ENCODE measurements around the gene TBC1D5. TPM values are rescaled to one million over a fixed set of nuclear protein-coding genes. Genes with fewer than 3 reads are reported as not detected.
"Not testable (repeated sequence)": the region's sequence is repeated elsewhere in the genome, so short reads cannot be mapped to it uniquely, and the experiment has no call there.

TBC1D5 gene
- total RNA-seq, 2 experiments from 2014 or later = 46.3 to 47.8 TPM

- intact Hi-C loops (cut with micrococcal nuclease) = no loop called here
- DNase-seq = no peak
- Mint-ChIP-seq H3K9me3 (peaks cover 12% of the 10 kb centered on the region), H3K4me3 (no peak overlapping the region), H3K27ac (no peak overlapping the region), H3K36me3 (ENCODE audit: low read depth) (peaks cover 24% of the 10 kb centered on the region), H3K27me3 (no peaks in the 10 kb centered on the region), H3K4me1 (ENCODE audit: low read depth) (no peaks in the 10 kb centered on the region)
- TF ChIP-seq, protein P1, sequence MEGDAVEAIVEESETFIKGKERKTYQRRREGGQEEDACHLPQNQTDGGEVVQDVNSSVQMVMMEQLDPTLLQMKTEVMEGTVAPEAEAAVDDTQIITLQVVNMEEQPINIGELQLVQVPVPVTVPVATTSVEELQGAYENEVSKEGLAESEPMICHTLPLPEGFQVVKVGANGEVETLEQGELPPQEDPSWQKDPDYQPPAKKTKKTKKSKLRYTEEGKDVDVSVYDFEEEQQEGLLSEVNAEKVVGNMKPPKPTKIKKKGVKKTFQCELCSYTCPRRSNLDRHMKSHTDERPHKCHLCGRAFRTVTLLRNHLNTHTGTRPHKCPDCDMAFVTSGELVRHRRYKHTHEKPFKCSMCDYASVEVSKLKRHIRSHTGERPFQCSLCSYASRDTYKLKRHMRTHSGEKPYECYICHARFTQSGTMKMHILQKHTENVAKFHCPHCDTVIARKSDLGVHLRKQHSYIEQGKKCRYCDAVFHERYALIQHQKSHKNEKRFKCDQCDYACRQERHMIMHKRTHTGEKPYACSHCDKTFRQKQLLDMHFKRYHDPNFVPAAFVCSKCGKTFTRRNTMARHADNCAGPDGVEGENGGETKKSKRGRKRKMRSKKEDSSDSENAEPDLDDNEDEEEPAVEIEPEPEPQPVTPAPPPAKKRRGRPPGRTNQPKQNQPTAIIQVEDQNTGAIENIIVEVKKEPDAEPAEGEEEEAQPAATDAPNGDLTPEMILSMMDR (IDR thresholded peaks at IDR 0.05) = no peak
- CTCF ChIA-PET = no interaction called here
- ATAC-seq = no peak
- POLR2A ChIA-PET = no interaction called here
Observed at GRCh38 chr3:17396036-17396435, 346.4 kb downstream of the TBC1D5 start.

DNA sequence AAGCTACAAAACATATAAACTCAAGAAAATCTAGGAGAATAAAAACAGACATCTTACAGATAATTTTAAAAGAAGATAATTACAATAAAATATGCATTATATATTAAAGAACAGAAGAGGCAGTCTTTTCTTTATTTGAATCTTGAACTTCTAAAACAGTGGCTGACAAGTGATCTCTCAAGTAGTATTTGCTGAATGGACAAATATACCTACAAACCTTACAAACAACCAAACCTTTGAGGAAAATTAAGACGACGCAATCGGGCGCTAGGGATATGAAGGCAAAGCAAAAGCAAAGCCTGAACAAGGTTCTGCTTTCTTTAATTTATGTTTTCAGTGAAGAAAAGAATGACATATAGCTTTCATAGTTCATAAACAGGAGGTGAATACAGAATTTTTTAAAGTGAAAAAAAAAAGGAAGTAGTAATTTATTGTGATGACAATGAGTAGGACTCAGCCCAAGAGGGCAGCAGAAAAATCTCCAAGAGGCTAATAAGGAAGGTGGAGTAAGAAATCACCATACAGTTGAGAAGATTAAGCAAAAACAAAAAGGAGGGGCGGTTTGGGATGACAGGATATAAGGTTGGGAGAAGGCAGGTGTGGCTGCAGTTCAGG is 347.8 kb downstream of the TBC1D5 start:
- no peaks in the 10 kb centered on the region for H3K4me1 Mint-ChIP-seq (ENCODE audit: low read depth)
- no peak overlapping the region for H3K4me3 Mint-ChIP-seq
- peaks cover 27% of the 10 kb centered on the region for H3K36me3 Mint-ChIP-seq (ENCODE audit: low read depth)
- H3K27me3 Mint-ChIP-seq = no peaks in the 10 kb centered on the region
- peaks cover 12% of the 10 kb centered on the region for H3K9me3 Mint-ChIP-seq
- intact Hi-C loops (cut with micrococcal nuclease) = no loop called here
- no peak for ATAC-seq
- TF ChIP-seq, protein P1 (IDR thresholded peaks at IDR 0.05) = no peak
- no peak for DNase-seq
- ChIA-PET POLR2A (no interaction called here), CTCF (interaction anchor here (1.4 kb wide), 1 partner anchor 19 kb away, joined by 3 read pairs; no protein-coding TSS in a partner anchor)
- no peak overlapping the region for H3K27ac Mint-ChIP-seq

- peaks cover 31% of the 10 kb centered on the region for H3K36me3 Mint-ChIP-seq (ENCODE audit: low read depth)
- H3K4me3 Mint-ChIP-seq; ATAC-seq; H3K27me3 Mint-ChIP-seq; DNase-seq; POLR2A ChIA-PET; H3K4me1 Mint-ChIP-seq (ENCODE audit: low read depth); H3K27ac Mint-ChIP-seq; intact Hi-C loops (cut with micrococcal nuclease); CTCF ChIA-PET: not testable (repeated sequence)
- peaks cover 12% of the 10 kb centered on the region for H3K9me3 Mint-ChIP-seq
Observed at GRCh38 chr3:17392516-17392915, 349.9 kb downstream of the TBC1D5 start.

GRCh38 chr3:17390785-17391184 is 351.6 kb downstream of the TBC1D5 start:
- H3K27me3 Mint-ChIP-seq = no peaks in the 10 kb centered on the region
- H3K9me3 Mint-ChIP-seq = peaks cover 12% of the 10 kb centered on the region
- TF ChIP-seq, protein P1 (IDR thresholded peaks at IDR 0.05) = no peak
- H3K4me3 Mint-ChIP-seq = no peak overlapping the region
- H3K36me3 Mint-ChIP-seq (ENCODE audit: low read depth) = peaks cover 31% of the 10 kb centered on the region
- no peak for ATAC-seq
- no peak for DNase-seq
- H3K4me1 Mint-ChIP-seq (ENCODE audit: low read depth) = no peaks in the 10 kb centered on the region
- no peak overlapping the region for H3K27ac Mint-ChIP-seq
- POLR2A ChIA-PET = no interaction called here
- CTCF ChIA-PET = no interaction called here
- intact Hi-C loops (cut with micrococcal nuclease) = no loop called here

GRCh38 chr3:17387108-17387507 is 355.3 kb downstream of the TBC1D5 start:
- Mint-ChIP-seq H3K9me3 (no peaks in the 10 kb centered on the region), H3K36me3 (ENCODE audit: low read depth) (peaks cover 14% of the 10 kb centered on the region), H3K27me3 (no peaks in the 10 kb centered on the region), H3K27ac (no peak overlapping the region), H3K4me3 (no peak overlapping the region), H3K4me1 (ENCODE audit: low read depth) (no peaks in the 10 kb centered on the region)
- ChIA-PET CTCF (no interaction called here), POLR2A (no interaction called here)
- TF ChIP-seq, protein P1 (IDR thresholded peaks at IDR 0.05) = no peak
- DNase-seq (no peak), ATAC-seq (no peak)
- intact Hi-C loops (cut with micrococcal nuclease) = no loop called here
